A673 (cell line): ENCODE results near the gene NT5DC2.

ENCODE experiments used
- CTCF ChIP-seq: fragments of 300-800, 200-600 bp; sonication (generic); conservative IDR thresholded peaks from 2 replicates; pipeline ENCODE4 v1.5.1; 2017; ENCODE audit warnings: low read depth, mild to moderate bottlenecking, antibody characterized with exemption, low read length, moderate library complexity, mixed read lengths
- EZH2 ChIP-seq: fragments of 200-600 bp; sonication (generic); IDR thresholded peaks from 2 replicates; pipeline ENCODE4 v1.6.1; 2017; ENCODE audit warnings: borderline replicate concordance, low read depth, mild to moderate bottlenecking, mixed read lengths, antibody characterized with exemption, low read length; ENCODE audit not compliant: poor library complexity, severe bottlenecking

- TF ChIP-seq CTCF (no peak), EZH2 (no peak)
These were observed 12.8 kb downstream of the NT5DC2 start for GRCh38 chr3:52520716-52521487.
